Amniotic stem cell (primary cell): ENCODE measurements around the gene MPHOSPH8.
"Not testable (repeated sequence)": the region's sequence is repeated elsewhere in the genome, so short reads cannot be mapped to it uniquely, and the experiment has no call there.

Experiments used
- DNase-seq: peaks from one replicate; lab custom pipeline; 2025; lab: John Stamatoyannopoulos, UW

Gene MPHOSPH8

DNA sequence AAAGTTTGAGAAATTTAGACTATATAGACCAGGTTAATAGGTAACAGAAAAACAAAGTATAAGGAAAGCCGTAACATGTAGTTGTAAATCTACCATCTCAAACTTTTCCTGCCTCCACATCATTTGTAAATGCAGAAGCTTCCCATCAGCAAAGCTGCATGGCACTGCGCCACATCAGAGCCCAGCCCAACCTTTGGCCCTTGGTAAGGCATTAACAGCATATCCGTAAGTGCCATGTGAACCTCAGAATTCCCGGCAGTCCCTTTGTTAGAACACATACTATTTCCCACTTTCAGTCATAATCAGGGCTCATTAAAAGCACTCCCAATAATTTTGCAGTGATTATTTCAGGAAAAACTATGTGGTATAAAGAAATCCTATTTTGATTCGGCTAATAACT, 51.6 kb downstream of the MPHOSPH8 start:
- DNase-seq: no peak

DNA sequence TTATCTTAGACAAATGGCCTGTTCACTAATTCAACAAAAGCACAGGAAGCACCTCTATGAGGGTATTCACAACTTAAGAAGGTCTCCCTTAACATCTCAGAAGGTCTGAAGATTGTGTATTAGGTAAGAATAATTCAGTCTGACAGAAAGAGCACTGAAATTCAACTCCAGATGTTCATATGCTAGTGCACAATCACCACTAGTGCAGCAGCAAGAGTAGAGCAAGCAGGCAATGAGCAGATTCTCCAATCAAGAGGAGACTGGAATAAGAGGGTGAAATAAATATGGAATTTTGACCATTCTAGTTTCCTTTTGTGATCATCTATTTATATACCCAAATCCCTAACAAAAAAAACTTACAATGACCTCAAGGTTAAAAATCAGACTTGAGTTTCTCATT, 52.0 kb downstream of the MPHOSPH8 start:
- DNase-seq: no peak

DNA sequence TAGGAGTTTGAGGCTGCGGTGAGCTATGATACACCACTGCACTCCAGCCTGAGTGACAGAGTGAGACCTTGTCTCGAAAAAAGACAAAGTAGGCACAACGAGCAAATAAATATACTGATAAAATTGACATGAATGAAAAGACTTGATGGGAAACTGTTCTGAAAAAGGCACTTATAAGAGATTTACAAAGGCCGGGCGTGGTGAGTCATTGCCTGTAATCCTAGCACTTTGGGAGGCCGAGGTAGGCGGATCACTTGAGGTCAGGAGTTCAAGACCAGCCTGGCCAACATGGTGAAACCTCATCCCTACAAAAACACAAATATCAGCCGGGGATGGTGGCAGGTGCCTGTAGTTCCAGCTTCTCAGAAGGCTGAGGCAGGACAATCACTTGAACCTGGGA, 58.0 kb downstream of the MPHOSPH8 start:
- DNase-seq: not testable (repeated sequence)

DNA sequence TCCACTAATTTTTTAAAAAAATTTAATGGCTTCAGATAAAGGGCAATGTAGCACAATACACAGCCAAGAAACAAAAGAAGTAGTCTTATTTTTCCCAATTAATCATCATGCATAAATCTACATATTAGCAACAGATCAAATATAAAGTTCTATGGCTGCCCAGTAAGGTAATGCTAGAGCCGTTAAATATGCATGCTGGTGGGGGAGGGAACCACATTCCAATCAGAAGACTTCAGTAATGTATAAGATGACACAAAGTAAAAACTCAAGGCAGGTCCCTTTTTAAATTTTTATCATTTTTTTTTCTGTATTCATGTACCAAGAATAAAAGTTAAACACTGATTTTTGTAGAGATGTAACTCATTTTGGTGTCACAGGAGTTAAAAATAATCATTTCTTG, 62.0 kb downstream of the MPHOSPH8 start:
- DNase-seq: no peak

DNA sequence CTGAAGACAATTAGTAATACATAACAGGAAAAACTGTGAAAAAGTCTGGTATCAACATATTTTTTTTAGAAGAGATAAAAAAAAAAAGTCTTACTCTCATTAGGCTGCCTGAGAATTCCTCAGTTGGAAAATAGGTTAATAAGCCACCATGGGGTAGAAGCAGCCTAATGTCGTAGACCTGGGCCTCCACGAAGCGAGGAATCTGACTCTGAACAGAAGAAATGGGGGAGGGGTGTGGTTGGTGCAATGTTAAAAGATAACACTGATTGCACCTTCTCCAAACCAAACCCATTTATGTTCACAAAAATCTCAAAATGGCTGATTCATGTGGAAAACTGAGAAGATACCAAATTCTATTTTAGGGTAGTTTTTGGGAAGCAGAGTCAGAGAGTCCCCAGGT, 62.4 kb downstream of the MPHOSPH8 start:
- no peak for DNase-seq

DNA sequence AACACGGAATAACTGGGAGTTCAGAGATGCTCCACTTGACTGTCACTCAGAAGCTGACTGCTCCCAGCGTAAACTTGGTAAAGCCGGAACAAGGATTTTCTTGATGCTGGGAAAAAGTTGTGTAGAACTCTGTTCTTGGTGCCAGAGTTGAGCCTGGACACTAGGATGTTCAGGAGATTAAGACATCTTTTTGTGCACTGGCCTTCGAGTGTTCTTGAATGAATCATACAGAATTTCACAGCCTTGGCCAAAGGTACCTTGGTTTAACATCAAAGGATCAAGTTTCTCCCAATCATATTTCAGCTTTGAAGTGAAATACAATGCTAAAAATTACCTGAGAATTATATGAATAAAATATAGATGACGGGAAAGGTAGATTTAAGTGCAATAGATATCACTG, 67.5 kb downstream of the MPHOSPH8 start:
- not testable (repeated sequence) for DNase-seq

DNA sequence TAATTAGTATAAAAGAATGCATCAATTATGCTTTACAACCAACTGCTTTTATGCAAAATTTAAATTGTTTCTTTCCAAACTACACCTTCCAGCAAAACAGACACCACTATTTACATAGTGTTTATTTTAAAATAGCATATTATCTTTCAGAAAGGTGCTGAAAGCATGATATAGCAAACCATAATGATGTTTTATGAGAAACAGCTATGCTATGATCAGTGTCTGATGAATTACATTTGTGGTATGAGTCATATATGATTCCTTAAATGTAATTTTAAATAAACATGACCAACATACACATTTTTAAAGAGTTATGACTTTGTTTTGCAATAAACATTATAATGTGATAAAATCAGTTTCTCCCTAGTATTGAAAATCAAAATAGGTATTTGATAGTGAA, 68.2 kb downstream of the MPHOSPH8 start:
- DNase-seq: not testable (repeated sequence)

DNA sequence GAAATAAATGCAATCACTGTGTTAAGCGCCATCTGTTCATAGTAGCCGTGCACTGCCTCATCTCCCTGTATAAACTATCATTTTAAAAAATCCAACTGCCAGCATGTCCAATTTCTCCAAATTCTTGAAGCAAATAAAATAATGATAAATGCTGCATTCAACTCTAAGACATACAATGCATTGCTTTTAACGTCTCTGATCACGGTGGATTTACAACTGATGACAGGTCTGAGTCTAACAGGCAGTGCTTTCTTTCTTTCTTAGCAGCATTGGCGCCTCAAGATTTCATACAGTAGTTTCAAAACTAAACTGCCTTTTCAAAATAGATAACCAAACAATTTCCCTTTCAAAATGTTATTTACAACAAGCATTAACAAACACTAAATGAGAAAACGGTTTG, 70.8 kb downstream of the MPHOSPH8 start:
- not testable (repeated sequence) for DNase-seq

DNA sequence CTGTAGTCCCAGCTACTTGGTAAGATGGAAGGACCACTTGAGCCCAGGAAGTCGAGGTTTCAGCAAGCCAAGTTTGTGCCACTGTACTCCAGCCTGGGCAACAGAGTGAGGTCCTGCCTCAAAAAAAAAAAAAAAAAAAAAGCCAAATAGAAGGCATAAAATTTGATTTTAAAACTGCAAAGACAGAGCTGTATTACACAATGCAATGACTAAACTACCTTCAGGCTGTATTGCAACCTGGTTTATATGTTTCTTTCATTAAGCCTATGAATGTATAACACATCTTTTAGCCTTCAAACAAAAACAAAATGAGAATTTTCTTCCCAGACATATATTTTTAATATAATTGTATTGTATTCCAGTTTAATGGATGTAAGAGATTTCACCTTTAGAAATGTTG, 75.6 kb downstream of the MPHOSPH8 start:
- not testable (repeated sequence) for DNase-seq

DNA sequence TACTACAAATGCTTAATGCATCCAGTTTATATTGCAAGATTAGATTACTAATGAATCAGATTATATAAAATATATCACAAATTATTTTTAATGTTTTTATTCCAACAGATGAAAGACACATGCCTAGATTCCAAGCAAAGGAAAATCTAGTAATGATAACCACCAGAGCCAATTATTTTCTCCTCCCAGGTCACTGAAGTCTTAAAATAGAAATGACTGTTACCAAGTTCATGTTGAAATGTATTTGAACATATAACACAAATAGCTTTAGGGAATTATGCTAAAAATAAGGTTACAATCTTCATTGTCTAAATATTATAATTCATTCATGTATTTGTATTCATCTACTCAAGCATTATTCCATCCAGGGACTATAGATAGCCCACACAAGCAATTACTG, 76.3 kb downstream of the MPHOSPH8 start:
- DNase-seq: not testable (repeated sequence)

DNA sequence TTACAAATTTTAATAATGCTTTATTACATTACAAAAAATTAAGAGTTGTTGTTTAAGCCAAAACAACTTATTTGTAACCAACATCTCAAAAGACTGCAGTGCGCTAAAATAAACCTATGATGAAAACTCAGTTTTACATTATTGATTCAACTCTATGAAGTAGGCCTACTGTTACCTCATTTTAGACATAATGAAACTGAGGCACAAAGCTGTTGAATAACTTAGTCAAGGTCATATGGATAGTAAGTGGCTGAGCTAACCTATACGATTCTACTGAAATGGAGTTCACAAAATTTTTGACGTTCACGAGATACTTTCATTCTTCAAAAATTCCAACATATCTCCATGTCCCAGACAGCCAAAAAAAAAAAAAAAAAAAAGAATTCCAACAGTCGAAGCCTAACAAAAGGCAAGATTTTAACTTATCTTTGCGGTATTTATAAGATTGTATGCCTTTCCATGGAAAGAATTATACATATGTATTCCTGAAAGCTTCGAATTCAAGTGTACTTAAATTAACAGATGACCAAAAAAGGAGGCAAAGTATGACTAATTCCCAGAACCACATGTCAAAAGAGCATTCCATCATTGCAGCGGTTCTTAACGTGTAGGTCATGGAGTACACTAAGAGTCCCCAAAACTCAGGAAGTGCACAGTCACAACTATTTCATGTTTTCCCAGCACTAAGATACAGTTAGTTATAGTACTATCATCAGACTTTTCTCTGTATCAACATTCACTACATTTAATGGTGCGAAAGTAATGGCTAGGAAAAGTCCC, 79.9 kb downstream of the MPHOSPH8 start:
- DNase-seq: no peak

DNA sequence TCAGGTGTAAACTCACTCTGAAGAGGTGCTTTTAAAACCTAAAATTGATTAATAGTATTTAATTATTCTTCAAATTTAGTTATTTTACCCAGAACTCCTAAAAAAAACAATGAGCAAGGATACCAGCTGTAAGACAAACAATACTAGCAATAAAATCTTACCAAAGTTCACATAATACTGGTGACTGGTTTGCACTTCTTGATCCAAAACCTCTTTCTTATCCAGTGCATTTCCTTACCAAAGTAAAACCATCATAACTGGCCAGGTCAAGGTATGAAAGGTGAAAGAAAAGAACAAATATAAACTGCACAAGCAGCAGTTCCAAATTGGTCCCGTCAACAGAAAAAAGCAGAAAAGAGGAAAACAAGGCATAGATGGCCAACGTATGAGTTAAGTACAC, 86.6 kb downstream of the MPHOSPH8 start:
- DNase-seq: no peak
